HG02623 (cell line): ENCODE measurements around the gene ATP9A.

Experiments
- ATAC-seq: cut with Tn5 transposase; IDR thresholded peaks from one replicate; pipeline ENCODE4 v1.9.1; 2021; ENCODE audit warnings: moderate library complexity; ENCODE audit not compliant: unreplicated experiment

ATP9A gene

DNA sequence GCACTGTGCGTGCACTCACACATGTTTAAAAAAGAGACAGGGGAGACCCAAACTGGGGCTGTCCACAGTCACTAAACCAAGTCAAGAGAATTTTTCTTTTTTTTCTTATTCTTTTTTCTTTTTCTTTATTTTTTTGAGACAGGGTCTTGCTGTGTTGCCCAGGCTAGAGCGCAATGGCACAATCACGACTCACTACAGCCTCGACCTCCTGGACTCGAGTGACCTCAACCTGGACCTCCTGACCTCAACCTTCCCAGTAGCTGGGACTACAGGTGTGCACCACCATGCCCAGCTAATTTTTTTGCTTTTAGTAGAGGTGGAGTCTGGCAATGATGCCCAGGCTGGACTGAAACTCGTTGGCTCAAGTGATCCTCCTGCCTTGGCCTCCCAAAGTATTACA is 136.2 kb downstream of the ATP9A start:
- no peak for ATAC-seq

DNA sequence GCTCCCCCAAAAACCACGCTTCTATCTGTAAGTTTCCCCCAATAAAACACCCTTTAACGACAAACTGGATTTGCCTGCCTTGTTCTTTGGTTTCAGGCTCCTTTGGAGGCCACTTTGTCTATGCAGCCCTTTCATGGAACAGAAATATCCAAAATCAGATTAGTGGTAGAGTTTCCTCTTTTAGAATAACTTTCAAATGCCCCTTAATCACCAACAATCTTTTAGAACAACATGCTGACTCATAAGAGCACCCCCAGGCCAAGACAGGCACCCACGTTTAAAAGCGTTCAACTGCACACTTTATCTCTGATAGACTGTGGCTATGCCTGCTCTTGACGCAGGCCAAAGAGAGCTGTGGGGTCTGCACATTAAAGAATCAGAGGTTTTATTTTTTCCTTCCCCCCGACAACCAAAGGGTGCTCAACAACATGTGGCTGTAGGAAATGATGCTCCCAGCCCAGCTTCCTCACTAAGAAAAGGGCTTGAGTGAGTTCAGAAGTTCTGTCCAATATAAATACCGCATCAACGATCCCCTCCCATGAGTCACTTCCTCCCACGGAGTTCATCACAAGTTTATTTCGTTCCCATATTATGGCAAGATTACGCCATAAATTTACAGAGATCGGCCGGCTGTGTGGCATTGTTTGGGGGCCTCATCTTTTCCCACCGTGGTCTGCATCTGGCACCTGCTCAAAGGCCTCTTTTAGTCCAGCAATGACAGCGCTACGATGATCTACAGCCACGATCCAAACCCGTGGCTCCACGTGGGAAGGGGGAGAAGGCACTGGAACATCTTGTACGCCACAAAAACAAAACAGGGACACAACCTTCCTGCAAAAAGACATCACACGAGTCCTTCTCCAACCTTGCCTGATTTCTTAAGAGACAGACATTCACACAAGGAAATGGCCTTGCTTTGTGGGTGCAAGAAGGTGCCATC is 136.9 kb downstream of the ATP9A start:
- ATAC-seq = no peak

- ATAC-seq = no peak
Observed at GRCh38 chr20:51629399-51630058, 138.7 kb downstream of the ATP9A start.

DNA sequence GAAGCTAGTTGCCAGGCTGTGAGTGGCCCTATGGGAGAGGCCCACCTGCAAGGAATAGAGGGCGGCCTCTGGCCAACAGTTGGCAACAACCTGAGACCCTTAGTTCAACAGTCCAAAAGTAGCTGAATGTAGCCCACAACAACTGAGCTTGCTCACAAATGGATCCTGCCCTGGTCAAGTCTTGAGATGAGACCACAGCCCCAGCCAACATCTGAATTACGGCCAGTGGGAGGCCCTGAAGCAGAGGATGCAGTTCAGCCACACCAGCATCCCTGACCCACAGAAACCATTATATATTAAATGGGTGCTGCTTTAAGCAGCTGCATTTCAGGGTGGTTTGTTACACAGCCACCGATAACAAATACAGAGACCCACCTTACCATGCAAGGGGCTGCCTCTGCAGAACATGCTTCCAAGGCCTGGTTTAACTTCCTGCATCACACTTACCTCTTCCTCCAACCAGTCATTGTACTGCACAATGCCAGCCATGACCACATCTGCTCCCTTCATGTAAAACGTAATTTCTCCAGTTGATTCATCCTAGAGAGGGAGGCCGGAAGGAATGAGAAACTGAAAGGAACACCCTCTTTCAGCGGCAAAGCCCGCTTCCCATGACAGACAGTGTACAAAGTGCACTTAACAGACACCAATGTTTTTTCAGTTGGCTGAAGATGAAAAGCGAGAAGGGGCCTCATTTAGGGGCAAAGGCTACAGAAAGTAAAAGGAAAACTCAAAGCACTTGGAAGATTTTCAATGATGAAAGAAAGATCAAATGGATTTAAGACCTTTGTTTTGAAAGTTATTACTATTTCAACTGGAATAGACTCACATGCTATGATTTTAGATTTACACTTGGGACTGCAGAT is 139.4 kb downstream of the ATP9A start:
- no peak for ATAC-seq

DNA sequence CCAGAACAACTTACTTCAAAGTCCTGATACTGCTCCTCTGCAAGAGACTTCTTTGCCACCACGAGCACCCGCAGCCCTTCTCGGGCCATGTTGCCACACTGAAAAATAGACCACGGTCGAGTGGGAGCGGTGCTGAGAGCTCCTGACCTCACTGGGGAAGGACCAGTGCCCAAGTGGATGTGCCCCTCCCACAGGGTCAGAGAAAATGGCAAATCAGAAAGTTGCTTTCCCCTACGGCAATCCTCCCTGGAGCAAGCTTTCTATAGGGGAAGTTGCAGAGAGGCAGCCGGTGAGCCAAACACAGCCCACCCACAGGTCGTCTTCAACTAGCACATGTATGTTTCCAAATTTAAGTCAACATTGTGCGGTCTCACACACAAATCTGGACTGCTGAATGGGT is 140.6 kb downstream of the ATP9A start:
- ATAC-seq = no peak

- ATAC-seq = no peak
Observed at GRCh38 chr20:51625105-51625504, 143.1 kb downstream of the ATP9A start.

DNA sequence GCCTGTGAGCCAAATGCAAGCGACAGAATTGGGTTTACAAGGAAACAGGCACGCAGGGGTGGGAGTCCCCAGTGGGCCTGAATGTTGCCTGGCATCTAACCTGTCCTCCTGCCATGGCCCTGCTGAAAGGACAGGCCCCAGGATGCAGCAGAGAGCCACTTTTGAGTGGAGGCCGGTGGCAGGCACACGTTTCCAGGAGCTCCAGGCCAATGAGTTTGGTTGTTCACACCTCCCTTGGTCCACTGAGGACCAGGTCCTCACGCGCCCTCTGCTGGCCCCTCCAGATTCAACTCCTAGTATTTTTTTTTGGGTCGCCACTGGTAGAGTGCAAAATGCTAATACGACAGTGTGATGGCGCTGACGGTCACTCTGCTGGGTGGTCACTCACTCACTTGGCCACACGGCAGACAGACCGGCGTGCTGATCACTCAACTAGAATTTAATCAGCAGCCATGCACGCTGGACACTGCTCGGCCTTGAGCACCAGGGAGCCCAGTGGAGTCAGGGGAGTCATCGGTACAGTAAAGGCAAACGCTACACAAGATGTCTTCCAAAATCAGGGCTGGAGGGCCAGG is 143.9 kb downstream of the ATP9A start:
- no peak for ATAC-seq

DNA sequence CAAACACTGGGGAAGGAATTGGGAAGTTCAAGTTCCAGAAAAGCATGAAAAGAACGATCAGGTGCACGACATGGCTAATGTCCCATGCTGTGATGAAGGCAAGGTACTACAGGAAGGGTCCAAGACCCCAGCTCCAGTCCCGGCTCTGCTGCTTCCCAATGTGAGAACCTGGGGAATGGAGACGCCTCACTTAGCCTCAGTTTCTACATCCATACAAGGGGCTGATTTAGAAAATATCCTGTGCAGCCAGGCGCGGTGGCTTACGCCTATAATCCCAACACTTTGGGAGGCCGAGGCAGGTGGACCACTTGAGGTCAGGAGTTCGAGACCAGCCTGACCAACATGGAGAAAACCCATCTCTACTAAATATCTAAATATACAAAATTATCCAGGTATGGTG is 144.9 kb downstream of the ATP9A start:
- ATAC-seq = no peak

DNA sequence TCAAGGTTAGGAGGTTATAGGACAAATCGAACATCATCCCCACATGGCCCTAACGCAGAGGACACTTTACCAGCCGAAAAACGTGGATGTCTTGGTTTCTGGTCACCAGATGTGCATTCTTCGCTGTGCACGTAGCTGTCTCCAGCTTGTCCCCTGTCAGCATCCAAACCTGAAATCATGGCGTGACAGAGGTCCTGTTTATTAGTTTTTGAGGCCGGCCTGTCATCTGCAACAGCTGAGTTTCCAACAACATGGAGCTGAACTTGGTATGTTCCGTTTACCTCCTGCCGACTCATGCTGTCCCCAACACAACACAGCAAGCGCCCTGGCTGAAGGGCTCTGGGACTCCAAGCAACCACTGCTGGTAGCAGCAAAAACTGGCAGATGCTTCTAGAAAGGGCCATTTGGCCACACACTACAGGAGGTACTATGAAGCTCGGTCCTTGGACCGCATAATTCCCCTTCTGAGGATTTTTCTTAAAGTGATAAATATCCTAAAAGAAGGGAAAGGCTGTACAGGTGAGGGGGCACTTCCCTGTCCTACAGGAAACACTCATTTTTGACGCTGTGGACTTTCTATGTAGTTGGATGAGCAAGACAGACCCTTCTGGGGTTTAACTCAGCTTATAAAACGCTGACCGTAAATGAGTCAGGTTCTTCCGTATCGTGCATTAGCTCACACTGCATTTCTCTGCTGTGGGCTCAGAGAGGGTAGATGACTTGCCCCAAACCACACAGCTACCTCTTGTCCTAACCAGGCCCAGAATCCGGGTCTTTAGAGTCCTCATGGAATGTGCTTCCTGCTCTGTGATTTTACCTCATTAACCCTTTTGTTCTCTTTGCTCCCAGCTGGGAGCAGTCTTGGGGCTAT is 146.0 kb downstream of the ATP9A start:
- no peak for ATAC-seq

- no peak for ATAC-seq
Observed at GRCh38 chr20:51620432-51620831, 147.8 kb downstream of the ATP9A start.

DNA sequence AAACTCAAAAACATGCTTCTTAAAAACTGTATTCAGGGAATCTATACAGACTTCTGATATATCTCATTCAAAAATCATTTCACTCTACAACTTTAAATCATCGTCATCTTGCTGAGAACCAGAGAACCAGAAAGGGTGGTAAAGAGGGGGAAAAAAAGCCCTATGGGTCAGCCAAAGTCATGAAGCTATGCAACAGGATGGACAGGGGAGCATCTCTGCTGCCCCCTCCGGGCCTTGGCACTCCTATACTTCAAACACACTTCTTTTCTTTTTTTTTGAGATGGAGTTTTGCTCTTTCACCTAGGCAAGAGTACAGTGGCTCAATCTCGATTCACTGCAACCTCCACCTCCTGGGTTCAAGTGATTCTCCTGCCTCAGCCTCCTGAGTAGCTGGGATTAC is 152.1 kb downstream of the ATP9A start:
- no peak for ATAC-seq

- ATAC-seq = no peak
Observed at GRCh38 chr20:51614687-51615086, 153.5 kb downstream of the ATP9A start.

DNA sequence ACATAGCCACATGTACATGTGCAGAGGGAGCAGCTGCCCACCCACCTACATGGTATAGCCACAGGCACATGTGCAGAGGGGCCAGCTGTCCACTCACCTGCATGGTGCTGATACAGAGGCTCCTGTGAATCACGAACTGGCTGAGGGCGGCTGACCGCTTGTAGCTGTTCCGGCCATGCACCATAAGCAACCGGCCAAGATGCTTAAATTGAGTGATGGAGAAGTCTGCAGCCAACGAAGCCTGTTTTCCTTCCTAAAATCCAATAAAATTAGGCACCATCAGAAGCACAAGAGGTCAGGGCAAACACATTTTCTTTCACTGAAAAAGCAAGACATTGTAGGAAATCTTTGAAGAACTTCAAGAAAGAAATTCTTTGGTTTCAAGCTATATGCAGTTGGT is 154.6 kb downstream of the ATP9A start:
- no peak for ATAC-seq

DNA sequence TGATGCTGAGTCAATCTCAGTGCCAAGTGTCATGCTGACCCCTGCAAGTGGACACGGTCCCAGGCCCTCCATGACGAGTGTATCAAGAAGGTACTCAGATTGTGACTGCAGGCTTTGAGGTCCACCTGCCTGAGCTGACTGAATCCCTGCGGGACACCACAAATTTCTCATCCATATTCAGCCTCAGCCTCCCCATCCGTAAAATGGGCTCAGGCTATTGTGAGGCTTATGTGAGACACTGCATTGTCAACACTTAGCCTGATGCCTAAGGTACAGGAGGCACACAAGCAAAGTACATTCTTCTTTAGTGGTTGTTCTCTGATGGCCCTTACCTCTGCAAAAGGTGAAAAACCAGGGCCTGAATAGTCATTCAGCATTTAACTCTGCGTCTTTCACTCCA is 155.3 kb downstream of the ATP9A start:
- ATAC-seq = no peak

- ATAC-seq = no peak
Observed at GRCh38 chr20:51611625-51611890, 156.6 kb downstream of the ATP9A start.

GRCh38 chr20:51610761-51611624 is 157.2 kb downstream of the ATP9A start:
- no peak for ATAC-seq

- no peak for ATAC-seq
Observed at GRCh38 chr20:51610111-51610510, 158.1 kb downstream of the ATP9A start.

DNA sequence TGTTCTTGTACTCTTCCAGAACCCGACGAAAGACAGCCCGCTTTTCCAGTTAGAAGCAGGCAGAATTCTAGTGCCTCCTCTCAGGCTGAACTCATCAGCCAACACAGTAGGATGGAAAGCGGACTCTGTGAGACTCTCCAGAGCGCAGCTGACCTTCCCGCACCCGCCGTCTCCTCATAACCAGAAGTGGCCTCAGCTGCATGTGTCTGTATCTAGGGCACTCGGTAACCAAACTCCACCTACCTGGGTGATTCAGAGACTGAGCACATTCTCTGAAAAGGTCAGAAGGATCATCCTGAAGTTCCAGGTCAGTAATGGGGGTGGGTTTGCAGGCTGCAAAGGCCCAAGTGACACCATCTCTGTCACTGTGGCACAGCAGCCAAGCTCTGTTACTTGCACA is 158.9 kb downstream of the ATP9A start:
- no peak for ATAC-seq

GRCh38 chr20:51608061-51608460 is 160.1 kb downstream of the ATP9A start:
- ATAC-seq = no peak
